Measurements from ENCODE around the gene TSGA10IP. TPM values are rescaled to one million over a fixed set of nuclear protein-coding genes. Genes with fewer than 3 reads are reported as not detected.

Gene TSGA10IP
- total RNA-seq, 1 experiment from 2014 or later: 3.4 TPM

- TF ChIP-seq AFF4 (CRISPR knock-in tag; IDR thresholded peaks at IDR 0.05; ENCODE audit: borderline replicate concordance) (no peak), SMAD3 (CRISPR knock-in tag; IDR thresholded peaks at IDR 0.05; ENCODE audit: borderline replicate concordance) (no peak), PRRX2 (CRISPR knock-in tag; IDR thresholded peaks at IDR 0.05) (no peak), AR (CRISPR knock-in tag; IDR thresholded peaks at IDR 0.05) (no peak), ESRRA (CRISPR knock-in tag; IDR thresholded peaks at IDR 0.05; ENCODE audit: borderline replicate concordance) (no peak), ZNF232 (CRISPR knock-in tag; IDR thresholded peaks at IDR 0.05) (no peak), NR2C2 (CRISPR knock-in tag; IDR thresholded peaks at IDR 0.05) (no peak), E2F5 (CRISPR knock-in tag; IDR thresholded peaks at IDR 0.05) (no peak)
- TF ChIP-seq, protein P1, sequence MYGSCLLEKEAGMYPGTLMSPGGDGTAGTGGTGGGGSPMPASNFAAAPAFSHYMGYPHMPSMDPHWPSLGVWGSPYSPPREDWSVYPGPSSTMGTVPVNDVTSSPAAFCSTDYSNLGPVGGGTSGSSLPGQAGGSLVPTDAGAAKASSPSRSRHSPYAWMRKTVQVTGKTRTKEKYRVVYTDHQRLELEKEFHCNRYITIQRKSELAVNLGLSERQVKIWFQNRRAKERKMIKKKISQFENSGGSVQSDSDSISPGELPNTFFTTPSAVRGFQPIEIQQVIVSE (CRISPR knock-in tag; IDR thresholded peaks at IDR 0.05; ENCODE audit: borderline replicate concordance): no peak
- TF ChIP-seq, protein P2, sequence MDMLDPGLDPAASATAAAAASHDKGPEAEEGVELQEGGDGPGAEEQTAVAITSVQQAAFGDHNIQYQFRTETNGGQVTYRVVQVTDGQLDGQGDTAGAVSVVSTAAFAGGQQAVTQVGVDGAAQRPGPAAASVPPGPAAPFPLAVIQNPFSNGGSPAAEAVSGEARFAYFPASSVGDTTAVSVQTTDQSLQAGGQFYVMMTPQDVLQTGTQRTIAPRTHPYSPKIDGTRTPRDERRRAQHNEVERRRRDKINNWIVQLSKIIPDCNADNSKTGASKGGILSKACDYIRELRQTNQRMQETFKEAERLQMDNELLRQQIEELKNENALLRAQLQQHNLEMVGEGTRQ (CRISPR knock-in tag; IDR thresholded peaks at IDR 0.05): no peak
- TF ChIP-seq, protein P3, sequence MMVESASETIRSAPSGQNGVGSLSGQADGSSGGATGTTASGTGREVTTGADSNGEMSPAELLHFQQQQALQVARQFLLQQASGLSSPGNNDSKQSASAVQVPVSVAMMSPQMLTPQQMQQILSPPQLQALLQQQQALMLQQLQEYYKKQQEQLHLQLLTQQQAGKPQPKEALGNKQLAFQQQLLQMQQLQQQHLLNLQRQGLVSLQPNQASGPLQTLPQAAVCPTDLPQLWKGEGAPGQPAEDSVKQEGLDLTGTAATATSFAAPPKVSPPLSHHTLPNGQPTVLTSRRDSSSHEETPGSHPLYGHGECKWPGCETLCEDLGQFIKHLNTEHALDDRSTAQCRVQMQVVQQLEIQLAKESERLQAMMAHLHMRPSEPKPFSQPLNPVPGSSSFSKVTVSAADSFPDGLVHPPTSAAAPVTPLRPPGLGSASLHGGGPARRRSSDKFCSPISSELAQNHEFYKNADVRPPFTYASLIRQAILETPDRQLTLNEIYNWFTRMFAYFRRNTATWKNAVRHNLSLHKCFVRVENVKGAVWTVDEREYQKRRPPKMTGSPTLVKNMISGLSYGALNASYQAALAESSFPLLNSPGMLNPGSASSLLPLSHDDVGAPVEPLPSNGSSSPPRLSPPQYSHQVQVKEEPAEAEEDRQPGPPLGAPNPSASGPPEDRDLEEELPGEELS (CRISPR knock-in tag; IDR thresholded peaks at IDR 0.05): no peak
Measured at GRCh38 chr11:65987336-65987735, 42.1 kb downstream of the TSGA10IP start (continued).

- Mint-ChIP-seq H3K27ac (no peak overlapping the region), H3K4me3 (no peak overlapping the region)
- POLR2A ChIA-PET: interaction anchor here (0.6 kb wide), 2 partner anchors 18 to 98 kb away, joined by 3 to 7 read pairs; partner anchors contain the start of gene CCDC85B
Measured at GRCh38 chr11:65988791-65989592, 43.7 kb downstream of the TSGA10IP start.

More at GRCh38 chr11:65988791-65989592, 43.7 kb downstream of the TSGA10IP start:
- H3K36me3 Mint-ChIP-seq: no peaks in the 10 kb centered on the region
- DNase-seq (ENCODE audit: low spot score): peak; percentile 92
- H3K4me1 Mint-ChIP-seq: no peaks in the 10 kb centered on the region
- CTCF ChIA-PET: interaction anchor here (0.6 to 3.0 kb wide), 23 partner anchors 13 to 209 kb away, joined by 3 to 27 read pairs (median 4); partner anchors contain the start of genes BANF1, CCDC85B, CST6 and EFEMP2
- H3K9me3 Mint-ChIP-seq: no peaks in the 10 kb centered on the region
- TF ChIP-seq, protein P4, sequence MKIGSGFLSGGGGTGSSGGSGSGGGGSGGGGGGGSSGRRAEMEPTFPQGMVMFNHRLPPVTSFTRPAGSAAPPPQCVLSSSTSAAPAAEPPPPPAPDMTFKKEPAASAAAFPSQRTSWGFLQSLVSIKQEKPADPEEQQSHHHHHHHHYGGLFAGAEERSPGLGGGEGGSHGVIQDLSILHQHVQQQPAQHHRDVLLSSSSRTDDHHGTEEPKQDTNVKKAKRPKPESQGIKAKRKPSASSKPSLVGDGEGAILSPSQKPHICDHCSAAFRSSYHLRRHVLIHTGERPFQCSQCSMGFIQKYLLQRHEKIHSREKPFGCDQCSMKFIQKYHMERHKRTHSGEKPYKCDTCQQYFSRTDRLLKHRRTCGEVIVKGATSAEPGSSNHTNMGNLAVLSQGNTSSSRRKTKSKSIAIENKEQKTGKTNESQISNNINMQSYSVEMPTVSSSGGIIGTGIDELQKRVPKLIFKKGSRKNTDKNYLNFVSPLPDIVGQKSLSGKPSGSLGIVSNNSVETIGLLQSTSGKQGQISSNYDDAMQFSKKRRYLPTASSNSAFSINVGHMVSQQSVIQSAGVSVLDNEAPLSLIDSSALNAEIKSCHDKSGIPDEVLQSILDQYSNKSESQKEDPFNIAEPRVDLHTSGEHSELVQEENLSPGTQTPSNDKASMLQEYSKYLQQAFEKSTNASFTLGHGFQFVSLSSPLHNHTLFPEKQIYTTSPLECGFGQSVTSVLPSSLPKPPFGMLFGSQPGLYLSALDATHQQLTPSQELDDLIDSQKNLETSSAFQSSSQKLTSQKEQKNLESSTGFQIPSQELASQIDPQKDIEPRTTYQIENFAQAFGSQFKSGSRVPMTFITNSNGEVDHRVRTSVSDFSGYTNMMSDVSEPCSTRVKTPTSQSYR (CRISPR knock-in tag; IDR thresholded peaks at IDR 0.05): no peak
- TF ChIP-seq, protein P5, sequence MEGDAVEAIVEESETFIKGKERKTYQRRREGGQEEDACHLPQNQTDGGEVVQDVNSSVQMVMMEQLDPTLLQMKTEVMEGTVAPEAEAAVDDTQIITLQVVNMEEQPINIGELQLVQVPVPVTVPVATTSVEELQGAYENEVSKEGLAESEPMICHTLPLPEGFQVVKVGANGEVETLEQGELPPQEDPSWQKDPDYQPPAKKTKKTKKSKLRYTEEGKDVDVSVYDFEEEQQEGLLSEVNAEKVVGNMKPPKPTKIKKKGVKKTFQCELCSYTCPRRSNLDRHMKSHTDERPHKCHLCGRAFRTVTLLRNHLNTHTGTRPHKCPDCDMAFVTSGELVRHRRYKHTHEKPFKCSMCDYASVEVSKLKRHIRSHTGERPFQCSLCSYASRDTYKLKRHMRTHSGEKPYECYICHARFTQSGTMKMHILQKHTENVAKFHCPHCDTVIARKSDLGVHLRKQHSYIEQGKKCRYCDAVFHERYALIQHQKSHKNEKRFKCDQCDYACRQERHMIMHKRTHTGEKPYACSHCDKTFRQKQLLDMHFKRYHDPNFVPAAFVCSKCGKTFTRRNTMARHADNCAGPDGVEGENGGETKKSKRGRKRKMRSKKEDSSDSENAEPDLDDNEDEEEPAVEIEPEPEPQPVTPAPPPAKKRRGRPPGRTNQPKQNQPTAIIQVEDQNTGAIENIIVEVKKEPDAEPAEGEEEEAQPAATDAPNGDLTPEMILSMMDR (IDR thresholded peaks at IDR 0.05): peak; percentile 70
- TF ChIP-seq, protein P6, sequence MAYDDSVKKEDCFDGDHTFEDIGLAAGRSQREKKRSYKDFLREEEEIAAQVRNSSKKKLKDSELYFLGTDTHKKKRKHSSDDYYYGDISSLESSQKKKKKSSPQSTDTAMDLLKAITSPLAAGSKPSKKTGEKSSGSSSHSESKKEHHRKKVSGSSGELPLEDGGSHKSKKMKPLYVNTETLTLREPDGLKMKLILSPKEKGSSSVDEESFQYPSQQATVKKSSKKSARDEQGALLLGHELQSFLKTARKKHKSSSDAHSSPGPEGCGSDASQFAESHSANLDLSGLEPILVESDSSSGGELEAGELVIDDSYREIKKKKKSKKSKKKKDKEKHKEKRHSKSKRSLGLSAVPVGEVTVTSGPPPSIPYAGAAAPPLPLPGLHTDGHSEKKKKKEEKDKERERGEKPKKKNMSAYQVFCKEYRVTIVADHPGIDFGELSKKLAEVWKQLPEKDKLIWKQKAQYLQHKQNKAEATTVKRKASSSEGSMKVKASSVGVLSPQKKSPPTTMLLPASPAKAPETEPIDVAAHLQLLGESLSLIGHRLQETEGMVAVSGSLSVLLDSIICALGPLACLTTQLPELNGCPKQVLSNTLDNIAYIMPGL (CRISPR knock-in tag; IDR thresholded peaks at IDR 0.05): 0 out of 2 replicates have a peak, but pooled peaks have one; percentile 36
- no peaks in the 10 kb centered on the region for H3K27me3 Mint-ChIP-seq (ENCODE audit: low read depth)
- ATAC-seq: peak; percentile 99
